ENCODE data around the gene PCDHGA11. TPM values are rescaled to one million over a fixed set of nuclear protein-coding genes. Genes with fewer than 3 reads are reported as not detected.

Gene PCDHGA11
- total RNA-seq (2022; extraction: Qiagen RNA extraction), result not detected in 5 replicates

GRCh38 chr5:141420855-141421488 lies at the start of gene PCDHGA11:
TSS of gene PCDHGA11 (plus strand) at chr5:141421051. CDS start at chr5:141421228, 177 bp downstream.

GRCh38 chr5:141373673-141374317 lies 47.1 kb upstream of the PCDHGA11 start, which contains the start of gene PCDHGA6:
TSS of gene PCDHGA6 (plus strand) at chr5:141373891. CDS start at chr5:141374084, 193 bp downstream.

GRCh38 chr5:141382469-141383294 lies 38.2 kb upstream of the PCDHGA11 start, which contains the start of gene PCDHGA7:
TSS of gene PCDHGA7 (plus strand) at chr5:141382742. CDS start at chr5:141382900, 158 bp downstream.

GRCh38 chr5:141387557-141388311 lies 33.1 kb upstream of the PCDHGA11 start, which contains the start of gene PCDHGB4:
TSS of gene PCDHGB4 (plus strand) at chr5:141387698. CDS start at chr5:141387885, 187 bp downstream.

GRCh38 chr5:141392429-141393198 lies 28.2 kb upstream of the PCDHGA11 start, which contains the start of gene PCDHGA8:
TSS of gene PCDHGA8 (plus strand) at chr5:141392633. CDS start at chr5:141392814, 181 bp downstream.

GRCh38 chr5:141397756-141398551 lies 22.9 kb upstream of the PCDHGA11 start, which contains the start of gene PCDHGB5:
TSS of gene PCDHGB5 (plus strand) at chr5:141397947. CDS start at chr5:141398128, 181 bp downstream.

GRCh38 chr5:141402553-141403243 lies 18.2 kb upstream of the PCDHGA11 start, which contains the start of gene PCDHGA9:
TSS of gene PCDHGA9 (plus strand) at chr5:141402778. CDS start at chr5:141402953, 175 bp downstream.

GRCh38 chr5:141407790-141408505 lies 12.9 kb upstream of the PCDHGA11 start, which contains the start of gene PCDHGB6:
TSS of gene PCDHGB6 (plus strand) at chr5:141408021. CDS start at chr5:141408203, 182 bp downstream.

GRCh38 chr5:141412854-141413539 lies 7.9 kb upstream of the PCDHGA11 start, which contains the start of gene PCDHGA10:
TSS of gene PCDHGA10 (plus strand) at chr5:141412987. CDS start at chr5:141413176, 189 bp downstream.

GRCh38 chr5:141417494-141418172 lies 3.2 kb upstream of the PCDHGA11 start, which contains the start of gene PCDHGB7:
TSS of gene PCDHGB7 (plus strand) at chr5:141417677. CDS start at chr5:141417860, 183 bp downstream.

GRCh38 chr5:141430332-141431113 lies 9.7 kb downstream of the PCDHGA11 start, which contains the start of gene PCDHGA12:
TSS of gene PCDHGA12 (plus strand) at chr5:141430507. CDS start at chr5:141430760, 253 bp downstream.

Other genes with a start within 250 kb of the PCDHGA11 start
- 0.01 to 0.03 TPM (median 0.02 TPM) in 3 of 5 replicates, not detected in the others for gene PCDHB7, start 248.4 kb upstream of the PCDHGA11 start, total RNA-seq (2022; extraction: Qiagen RNA extraction)
- 0.24 to 0.28 TPM (median 0.26 TPM) in 5 replicates for gene PCDHB8, start 243.3 kb upstream of the PCDHGA11 start, total RNA-seq (2022; extraction: Qiagen RNA extraction)
- gene PCDHB16, start 238.7 kb upstream of the PCDHGA11 start, total RNA-seq (2022; extraction: Qiagen RNA extraction), result 0.02 to 0.13 TPM (median 0.06 TPM) in 5 replicates
- 0.01 to 0.09 TPM (median 0.02 TPM) in 4 of 5 replicates, not detected in the other for gene PCDHB9, start 233.9 kb upstream of the PCDHGA11 start, total RNA-seq (2022; extraction: Qiagen RNA extraction)
- 0.02 to 0.06 TPM (median 0.03 TPM) in 3 of 5 replicates, not detected in the others for gene PCDHB10, start 228.7 kb upstream of the PCDHGA11 start, total RNA-seq (2022; extraction: Qiagen RNA extraction)
- gene PCDHB11, start 221.4 kb upstream of the PCDHGA11 start, total RNA-seq (2022; extraction: Qiagen RNA extraction), result 0.05 to 0.08 TPM (median 0.07 TPM) in 5 replicates
- gene PCDHB12, start 212.3 kb upstream of the PCDHGA11 start, total RNA-seq (2022; extraction: Qiagen RNA extraction), result 0.01 to 0.02 TPM in 2 of 5 replicates, not detected in the others
- gene PCDHB13, start 207.1 kb upstream of the PCDHGA11 start, total RNA-seq (2022; extraction: Qiagen RNA extraction), result 0.03 to 0.08 TPM (median 0.06 TPM) in 5 replicates
- 0.03 to 0.09 TPM (median 0.06 TPM) in 5 replicates for gene PCDHB14, start 197.7 kb upstream of the PCDHGA11 start, total RNA-seq (2022; extraction: Qiagen RNA extraction)
- 0.03 to 0.13 TPM (median 0.07 TPM) in 5 replicates for gene PCDHB15, start 175.7 kb upstream of the PCDHGA11 start, total RNA-seq (2022; extraction: Qiagen RNA extraction)
- gene SLC25A2, start 117.0 kb upstream of the PCDHGA11 start, total RNA-seq (2022; extraction: Qiagen RNA extraction), result not detected in 5 replicates
- gene TAF7, start 100.3 kb upstream of the PCDHGA11 start, total RNA-seq (2022; extraction: Qiagen RNA extraction), result 59.3 to 79.3 TPM (median 67.9 TPM) in 5 replicates
- 0.23 to 0.32 TPM (median 0.27 TPM) in 5 replicates for gene PCDHGA1, start 90.5 kb upstream of the PCDHGA11 start, total RNA-seq (2022; extraction: Qiagen RNA extraction)
- gene PCDHGA2, start 82.3 kb upstream of the PCDHGA11 start, total RNA-seq (2022; extraction: Qiagen RNA extraction), result 0.40 to 0.74 TPM (median 0.53 TPM) in 5 replicates
- gene PCDHGA3, start 77.2 kb upstream of the PCDHGA11 start, total RNA-seq (2022; extraction: Qiagen RNA extraction), result 0.02 to 0.03 TPM in 2 of 5 replicates, not detected in the others
- 1.4 to 1.9 TPM (median 1.7 TPM) in 5 replicates for gene PCDHGB1, start 71.0 kb upstream of the PCDHGA11 start, total RNA-seq (2022; extraction: Qiagen RNA extraction)
- gene PCDHGA4, start 66.0 kb upstream of the PCDHGA11 start, total RNA-seq (2022; extraction: Qiagen RNA extraction), result 0.06 to 0.13 TPM (median 0.11 TPM) in 5 replicates
- 0.05 to 0.08 TPM (median 0.07 TPM) in 5 replicates for gene PCDHGB2, start 61.1 kb upstream of the PCDHGA11 start, total RNA-seq (2022; extraction: Qiagen RNA extraction)
- gene PCDHGA5, start 56.9 kb upstream of the PCDHGA11 start, total RNA-seq (2022; extraction: Qiagen RNA extraction), result 0.13 to 0.17 TPM (median 0.16 TPM) in 5 replicates
- gene PCDHGB3, start 50.8 kb upstream of the PCDHGA11 start, total RNA-seq (2022; extraction: Qiagen RNA extraction), result 0.11 to 0.23 TPM (median 0.14 TPM) in 5 replicates
- gene PCDHGA6, start 47.2 kb upstream of the PCDHGA11 start, total RNA-seq (2022; extraction: Qiagen RNA extraction), result 0.11 to 0.28 TPM (median 0.24 TPM) in 5 replicates
- gene PCDHGA7, start 38.3 kb upstream of the PCDHGA11 start, total RNA-seq (2022; extraction: Qiagen RNA extraction), result 0.71 to 1.2 TPM (median 0.76 TPM) in 5 replicates
- gene PCDHGB4, start 33.4 kb upstream of the PCDHGA11 start, total RNA-seq (2022; extraction: Qiagen RNA extraction), result 0.81 to 1.0 TPM (median 0.92 TPM) in 5 replicates
- 0.02 to 0.03 TPM (median 0.02 TPM) in 4 of 5 replicates, not detected in the other for gene PCDHGA8, start 28.4 kb upstream of the PCDHGA11 start, total RNA-seq (2022; extraction: Qiagen RNA extraction)
- 1.9 to 2.5 TPM (median 2.2 TPM) in 5 replicates for gene PCDHGB5, start 23.1 kb upstream of the PCDHGA11 start, total RNA-seq (2022; extraction: Qiagen RNA extraction)
- 0.03 to 0.05 TPM (median 0.05 TPM) in 5 replicates for gene PCDHGA9, start 18.3 kb upstream of the PCDHGA11 start, total RNA-seq (2022; extraction: Qiagen RNA extraction)
- gene PCDHGB6, start 13.0 kb upstream of the PCDHGA11 start, total RNA-seq (2022; extraction: Qiagen RNA extraction), result 0.09 to 0.13 TPM (median 0.10 TPM) in 5 replicates
- 0.02 to 0.03 TPM in 2 of 5 replicates, not detected in the others for gene PCDHGA10, start 8.1 kb upstream of the PCDHGA11 start, total RNA-seq (2022; extraction: Qiagen RNA extraction)
- 0.03 to 0.13 TPM (median 0.07 TPM) in 3 of 5 replicates, not detected in the others for gene PCDHGB7, start 3.4 kb upstream of the PCDHGA11 start, total RNA-seq (2022; extraction: Qiagen RNA extraction)
- gene PCDHGA12, start 9.5 kb downstream of the PCDHGA11 start, total RNA-seq (2022; extraction: Qiagen RNA extraction), result 0.01 TPM in 1 of 5 replicates, not detected in the others
- gene PCDHGC3, start 54.9 kb downstream of the PCDHGA11 start, total RNA-seq (2022; extraction: Qiagen RNA extraction), result 5.0 to 6.6 TPM (median 5.7 TPM) in 5 replicates
- gene PCDHGC4, start 64.0 kb downstream of the PCDHGA11 start, total RNA-seq (2022; extraction: Qiagen RNA extraction), result 0.02 to 0.07 TPM in 2 of 5 replicates, not detected in the others
- 0.02 to 0.03 TPM in 2 of 5 replicates, not detected in the others for gene PCDHGC5, start 68.0 kb downstream of the PCDHGA11 start, total RNA-seq (2022; extraction: Qiagen RNA extraction)
- gene DIAPH1, start 197.9 kb downstream of the PCDHGA11 start, total RNA-seq (2022; extraction: Qiagen RNA extraction), result 87.8 to 96.8 TPM (median 93.1 TPM) in 5 replicates
- 44.8 to 50.8 TPM (median 47.2 TPM) in 5 replicates for gene HDAC3, start 215.8 kb downstream of the PCDHGA11 start, total RNA-seq (2022; extraction: Qiagen RNA extraction)
- gene RELL2, start 215.9 kb downstream of the PCDHGA11 start, total RNA-seq (2022; extraction: Qiagen RNA extraction), result 4.0 to 5.2 TPM (median 4.6 TPM) in 5 replicates
- gene FCHSD1, start 230.4 kb downstream of the PCDHGA11 start, total RNA-seq (2022; extraction: Qiagen RNA extraction), result 6.8 to 10.3 TPM (median 9.6 TPM) in 5 replicates

Data from A549 treated with AZD2906 at 1 μM for 4 hours (cell line).